ENCODE data around the gene TNFRSF21. TPM values are rescaled to one million over a fixed set of nuclear protein-coding genes. Genes with fewer than 3 reads are reported as not detected.
A peak's percentile ranks its signal among the peaks of the same experiment; 100 is the strongest.
"Not testable (repeated sequence)": the region's sequence is repeated elsewhere in the genome, so short reads cannot be mapped to it uniquely, and the experiment has no call there.

The TNFRSF21 gene
- total RNA-seq, 3 donors from 2014 or later: 54.8 to 92.5 (median 75.4) TPM

GRCh38 chr6:47283993-47284392 is 25.7 kb downstream of the TNFRSF21 start:
- H3K4me1 ChIP-seq (ENCODE audit: low read depth): no peaks in the 10 kb centered on the region
- no peak overlapping the region for H3K4me3 ChIP-seq
- H3K36me3 ChIP-seq (ENCODE audit: low read depth): no peaks in the 10 kb centered on the region
- no peak for TF ChIP-seq CTCF (IDR thresholded peaks at IDR 0.05)
- intact Hi-C loops (cut with DNase I, micrococcal nuclease): no loop called here
- DNase-seq (no peak), ATAC-seq (no peak)
- no peaks in the 10 kb centered on the region for H3K9me3 ChIP-seq

DNA sequence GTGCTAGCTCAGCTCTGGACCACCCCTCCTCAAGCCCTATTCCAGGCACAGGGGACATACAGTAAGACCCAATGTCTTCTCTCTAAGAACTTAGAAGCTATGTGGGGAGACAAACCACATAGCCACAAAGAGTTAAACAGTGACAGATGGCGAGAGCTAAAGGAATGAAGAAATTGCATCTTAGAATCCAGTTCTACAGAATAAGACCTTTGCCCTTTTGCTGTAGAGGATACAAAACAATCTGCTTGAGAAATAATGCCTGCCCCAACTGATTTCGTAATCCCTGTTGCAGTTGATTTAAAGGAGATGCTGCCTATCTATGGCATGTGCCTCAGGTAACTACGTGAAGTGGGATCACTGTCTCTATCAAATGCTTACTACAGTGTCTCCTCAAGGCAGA is 31.2 kb downstream of the TNFRSF21 start:
- Histone ChIP-seq H3K4me1 (ENCODE audit: low read depth) (no peaks in the 10 kb centered on the region), H3K9me3 (no peaks in the 10 kb centered on the region), H3K4me3 (no peak overlapping the region), H3K36me3 (ENCODE audit: low read depth) (no peaks in the 10 kb centered on the region)
- TF ChIP-seq CTCF (IDR thresholded peaks at IDR 0.05): no peak
- DNase-seq (no peak), ATAC-seq (peak; percentile 77)
- intact Hi-C loops (cut with DNase I, micrococcal nuclease): no loop called here

DNA sequence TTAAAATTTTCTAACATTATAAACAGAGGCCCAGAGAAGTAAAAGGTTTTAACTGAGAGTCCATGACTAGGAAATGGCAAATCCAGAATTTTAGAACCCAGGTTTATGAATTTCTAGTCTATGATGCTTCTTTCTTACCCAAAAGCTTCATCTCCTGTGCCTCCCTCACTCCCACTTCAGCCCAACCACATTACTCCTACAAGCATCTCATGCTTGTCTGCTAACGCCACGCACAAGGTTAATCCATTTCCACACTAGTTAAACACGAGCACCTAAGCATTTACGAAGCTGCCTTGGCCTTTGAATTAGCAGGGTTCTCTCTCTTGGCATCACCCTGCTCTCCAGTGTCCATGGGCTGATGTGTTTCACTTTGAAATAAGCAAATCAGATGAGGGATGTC is 32.0 kb downstream of the TNFRSF21 start:
- H3K4me3 ChIP-seq: no peak overlapping the region
- DNase-seq (no peak), ATAC-seq (no peak)
- no peaks in the 10 kb centered on the region for H3K36me3 ChIP-seq (ENCODE audit: low read depth)
- no peaks in the 10 kb centered on the region for H3K4me1 ChIP-seq (ENCODE audit: low read depth)
- no peak for TF ChIP-seq CTCF (IDR thresholded peaks at IDR 0.05)
- H3K9me3 ChIP-seq: no peaks in the 10 kb centered on the region
- intact Hi-C loops (cut with DNase I, micrococcal nuclease): no loop called here

- no peak for TF ChIP-seq CTCF (IDR thresholded peaks at IDR 0.05)
- Histone ChIP-seq H3K9me3 (no peaks in the 10 kb centered on the region), H3K4me3 (no peak overlapping the region), H3K36me3 (ENCODE audit: low read depth) (no peaks in the 10 kb centered on the region), H3K4me1 (ENCODE audit: low read depth) (no peaks in the 10 kb centered on the region)
- intact Hi-C loops (cut with DNase I, micrococcal nuclease): no loop called here
- DNase-seq: peak in 1 of 3 donors; percentile 20
- ATAC-seq: peak; percentile 81
Measured at GRCh38 chr6:47276377-47276776, 33.3 kb downstream of the TNFRSF21 start.

GRCh38 chr6:47275640-47276039 is 34.1 kb downstream of the TNFRSF21 start:
- no peaks in the 10 kb centered on the region for H3K36me3 ChIP-seq (ENCODE audit: low read depth)
- intact Hi-C loops (cut with DNase I, micrococcal nuclease): no loop called here
- H3K4me1 ChIP-seq (ENCODE audit: low read depth): no peaks in the 10 kb centered on the region

DNA sequence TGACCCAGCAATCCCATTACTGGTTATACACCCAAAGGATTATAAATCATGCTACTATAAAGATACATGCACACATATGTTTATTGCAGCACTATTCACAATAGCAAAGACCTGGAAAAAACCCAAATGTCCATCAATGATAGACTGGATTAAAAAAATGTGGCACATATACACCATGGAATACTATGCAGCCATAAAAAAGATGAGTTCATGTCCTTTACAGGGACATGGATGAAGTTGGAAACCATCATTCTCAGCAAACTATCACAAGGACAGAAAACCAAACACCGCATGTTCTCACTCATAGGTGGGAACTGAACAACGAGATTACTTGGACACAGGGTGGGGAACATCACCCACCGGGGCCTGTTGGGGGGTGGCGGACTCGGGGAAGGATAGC is 34.6 kb downstream of the TNFRSF21 start:
- intact Hi-C loops (cut with DNase I, micrococcal nuclease); H3K36me3 ChIP-seq (ENCODE audit: low read depth); ATAC-seq; H3K9me3 ChIP-seq; H3K4me3 ChIP-seq; DNase-seq; H3K4me1 ChIP-seq (ENCODE audit: low read depth): not testable (repeated sequence)

More at GRCh38 chr6:47275640-47276039, 34.1 kb downstream of the TNFRSF21 start:
- DNase-seq (no peak), ATAC-seq (no peak)
- H3K9me3 ChIP-seq: no peaks in the 10 kb centered on the region
- H3K4me3 ChIP-seq: no peak overlapping the region
- TF ChIP-seq CTCF (IDR thresholded peaks at IDR 0.05): no peak

Measured in mucosa of descending colon (tissue), 3 donors.